COR-L47 (cell line): ENCODE results near the gene PRAMEF18.
"Not testable (repeated sequence)": the region's sequence is repeated elsewhere in the genome, so short reads cannot be mapped to it uniquely, and the experiment has no call there.

ENCODE experiments used
- DNase-seq: peaks from one replicate; lab custom pipeline; 2025; lab: John Stamatoyannopoulos, UW

PRAMEF18 gene

GRCh38 chr1:13225675-13226204 is at the start of gene PRAMEF18:
Gene PRAMEF18, minus strand, starts transcription at chr1:13226154. Its CDS starts 48 bp downstream, at chr1:13226106.
- DNase-seq = not testable (repeated sequence)

- DNase-seq = not testable (repeated sequence)
Observed at GRCh38 chr1:13265124-13265523, 39.2 kb upstream of the PRAMEF18 start.

- DNase-seq = not testable (repeated sequence)
Observed at GRCh38 chr1:13253898-13254297, 27.9 kb upstream of the PRAMEF18 start, which contains the start of gene PRAMEF5. Gene PRAMEF5, plus strand, starts transcription at chr1:13254198. Its CDS starts 5,071 bp downstream, at chr1:13259269.

GRCh38 chr1:13247122-13247521 is 21.2 kb upstream of the PRAMEF18 start:
- DNase-seq = not testable (repeated sequence)

GRCh38 chr1:13246554-13246871 is 20.6 kb upstream of the PRAMEF18 start:
- DNase-seq = not testable (repeated sequence)

GRCh38 chr1:13245841-13246553 is 20.0 kb upstream of the PRAMEF18 start:
- DNase-seq = not testable (repeated sequence)

- not testable (repeated sequence) for DNase-seq
Observed at GRCh38 chr1:13243536-13244263, 17.7 kb upstream of the PRAMEF18 start.

GRCh38 chr1:13239633-13240032 is 13.7 kb upstream of the PRAMEF18 start:
- DNase-seq = not testable (repeated sequence)

GRCh38 chr1:13237572-13237971 is 11.6 kb upstream of the PRAMEF18 start:
- not testable (repeated sequence) for DNase-seq

GRCh38 chr1:13234057-13234456 is 8.1 kb upstream of the PRAMEF18 start:
- DNase-seq = not testable (repeated sequence)

GRCh38 chr1:13232056-13232455 is 6.1 kb upstream of the PRAMEF18 start:
- DNase-seq = not testable (repeated sequence)

GRCh38 chr1:13231061-13231750 is 5.3 kb upstream of the PRAMEF18 start:
- not testable (repeated sequence) for DNase-seq

GRCh38 chr1:13230601-13231000 is 4.6 kb upstream of the PRAMEF18 start:
- DNase-seq = not testable (repeated sequence)

- not testable (repeated sequence) for DNase-seq
Observed at GRCh38 chr1:13230096-13230495, 4.1 kb upstream of the PRAMEF18 start.

- DNase-seq = no peak
Observed at GRCh38 chr1:13228343-13228781, 2.4 kb upstream of the PRAMEF18 start.

- DNase-seq = not testable (repeated sequence)
Observed at GRCh38 chr1:13227271-13228055, 1.5 kb upstream of the PRAMEF18 start.

GRCh38 chr1:13224480-13225060 is 1.4 kb downstream of the PRAMEF18 start:
- no peak for DNase-seq

- not testable (repeated sequence) for DNase-seq
Observed at GRCh38 chr1:13222788-13223187, 3.2 kb downstream of the PRAMEF18 start.

GRCh38 chr1:13219203-13219602 is 6.8 kb downstream of the PRAMEF18 start:
- DNase-seq = not testable (repeated sequence)

GRCh38 chr1:13216619-13217018 is 9.3 kb downstream of the PRAMEF18 start:
- DNase-seq = not testable (repeated sequence)

GRCh38 chr1:13208712-13209111 is 17.2 kb downstream of the PRAMEF18 start:
- DNase-seq = not testable (repeated sequence)
